Glutamatergic neuron (in vitro differentiated cells): ENCODE results near the gene SAMD1. TPM values are rescaled to one million over a fixed set of nuclear protein-coding genes. Genes with fewer than 3 reads are reported as not detected.

ENCODE experiments used
- DNase-seq: peaks from one replicate; pipeline ENCODE4 v3.0.0; 2022
- H3K27ac Mint-ChIP-seq: one replicate; pipeline ENCODE4 v1.8.0; 2020; ENCODE audit warnings: mild to moderate bottlenecking, mixed read lengths, inconsistent platforms; ENCODE audit not compliant: unreplicated experiment
- H3K27me3 Mint-ChIP-seq: one replicate; pipeline ENCODE4 v1.8.0; 2020; ENCODE audit warnings: mild to moderate bottlenecking, moderate library complexity, mixed read lengths, inconsistent platforms; ENCODE audit not compliant: unreplicated experiment
- H3K36me3 Mint-ChIP-seq: one replicate; pipeline ENCODE4 v1.8.0; 2020; ENCODE audit warnings: mild to moderate bottlenecking, mixed read lengths, inconsistent platforms; ENCODE audit not compliant: unreplicated experiment
- H3K4me1 Mint-ChIP-seq: one replicate; pipeline ENCODE4 v1.8.0; 2020; ENCODE audit warnings: mild to moderate bottlenecking, low read depth, mixed read lengths, inconsistent platforms; ENCODE audit not compliant: unreplicated experiment
- H3K4me3 Mint-ChIP-seq: one replicate; pipeline ENCODE4 v1.8.0; 2020; ENCODE audit warnings: mild to moderate bottlenecking, mixed read lengths, inconsistent platforms; ENCODE audit not compliant: unreplicated experiment
- H3K9me3 Mint-ChIP-seq: one replicate; pipeline ENCODE4 v1.8.0; 2020; ENCODE audit warnings: mild to moderate bottlenecking, moderate library complexity, mixed read lengths, inconsistent platforms; ENCODE audit not compliant: unreplicated experiment
- CTCF ChIP-seq: fragments of 200-600 bp; sonication (generic); IDR thresholded peaks from one replicate; pipeline ENCODE4 v1.5.0; 2021; ENCODE audit not compliant: partially characterized antibody, unreplicated experiment
- total RNA-seq: library from RNA; stranded (reverse); fragmentation: NEBNext Ultra II Directional; extraction: Animal tissue kit (Norgen Biotek cat#: 25700); gene quantifications from one replicate; pipeline ENCODE4 v1.2.1, GENCODE V29; 2021; ENCODE audit not compliant: unreplicated experiment

Gene SAMD1
- total RNA-seq, 1 donor from 2014 or later: 52.0 TPM

DNA sequence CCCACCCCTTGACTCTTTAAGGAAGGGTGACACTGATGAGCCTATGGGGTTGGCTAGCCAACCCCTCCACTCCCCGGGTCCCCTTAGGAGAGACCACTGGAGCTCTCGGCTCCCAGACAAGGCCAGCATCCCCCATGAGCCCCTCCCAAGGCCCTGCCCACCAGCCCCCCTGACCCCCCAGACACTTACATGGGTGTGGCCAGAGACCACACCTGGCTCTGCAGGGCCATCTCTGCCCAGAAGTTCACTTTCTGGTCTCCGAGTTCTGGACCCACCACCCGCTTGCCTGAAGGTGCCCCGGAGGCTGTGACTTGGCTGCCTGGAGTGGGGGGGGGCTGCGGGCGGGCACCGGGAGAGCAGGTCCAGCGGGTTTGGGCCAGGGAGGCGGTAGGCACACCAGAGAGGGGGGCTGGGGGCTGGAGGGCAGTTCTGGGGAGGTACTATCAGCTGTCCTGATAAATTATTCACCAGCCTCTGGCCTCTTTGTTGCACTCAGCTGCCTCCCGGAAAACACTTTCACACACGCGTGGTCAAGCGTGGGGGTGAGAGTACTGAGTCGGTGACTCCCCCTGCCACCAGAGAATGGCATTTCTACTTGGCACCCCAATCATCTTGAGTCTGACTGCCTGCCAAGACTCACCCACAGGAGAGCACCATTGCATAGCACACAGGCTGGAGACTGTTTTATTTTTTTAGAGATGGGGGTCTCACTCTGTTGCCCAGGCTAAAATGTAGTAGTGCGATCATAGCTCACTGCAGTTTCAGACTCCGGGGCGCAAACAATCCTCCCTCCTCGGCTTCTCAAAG, 28.6 kb downstream of the SAMD1 start, which contains the start of gene PALM3:
Gene PALM3 (minus strand): TSS at position 326 of the 807 bp plus-strand sequence. CDS start 96 bp downstream, at position 230.
- Mint-ChIP-seq H3K27me3 (peaks cover 11% of the 10 kb centered on the region), H3K9me3 (peaks cover under 1% of the 10 kb centered on the region), H3K27ac (no peak within 1 kb of the TSS), H3K4me3 (no peak within 1 kb of the TSS), H3K36me3 (no peaks in the 10 kb centered on the region), H3K4me1 (peaks cover 3% of the 10 kb centered on the region)
- no peak for TF ChIP-seq CTCF
- DNase-seq: no peak

- H3K27me3 Mint-ChIP-seq: peaks cover 11% of the 10 kb centered on the region
- no peaks in the 10 kb centered on the region for H3K36me3 Mint-ChIP-seq
- TF ChIP-seq CTCF: no peak
- H3K27ac Mint-ChIP-seq: no peak overlapping the region
- H3K4me1 Mint-ChIP-seq: peaks cover 3% of the 10 kb centered on the region
- DNase-seq: no peak
- no peak overlapping the region for H3K4me3 Mint-ChIP-seq
- peaks cover 2% of the 10 kb centered on the region for H3K9me3 Mint-ChIP-seq
These were observed 29.3 kb downstream of the SAMD1 start for GRCh38 chr19:14061081-14061749.

- Mint-ChIP-seq H3K27ac (no peak overlapping the region), H3K4me1 (peaks cover 3% of the 10 kb centered on the region), H3K36me3 (no peaks in the 10 kb centered on the region), H3K9me3 (peaks cover 2% of the 10 kb centered on the region), H3K4me3 (peak overlapping the region; percentile 42), H3K27me3 (peaks cover 16% of the 10 kb centered on the region)
- DNase-seq: no peak
- no peak for TF ChIP-seq CTCF
These were observed 30.8 kb downstream of the SAMD1 start for GRCh38 chr19:14059652-14060155.

GRCh38 chr19:14059093-14059480, 31.5 kb downstream of the SAMD1 start:
- peak; percentile 71 for TF ChIP-seq CTCF
- Mint-ChIP-seq H3K9me3 (peaks cover 3% of the 10 kb centered on the region), H3K4me1 (peaks cover 3% of the 10 kb centered on the region), H3K4me3 (peak overlapping the region; percentile 75), H3K27me3 (peaks cover 17% of the 10 kb centered on the region), H3K27ac (no peak overlapping the region), H3K36me3 (no peaks in the 10 kb centered on the region)
- peak; percentile 48 for DNase-seq
